Motor neuron (in vitro differentiated cells): ENCODE results near the gene CTNND1. TPM values are rescaled to one million over a fixed set of nuclear protein-coding genes. Genes with fewer than 3 reads are reported as not detected.

Source experiments
- ATAC-seq, 8 experiments: fragments of 200-7000 bp; cut with Tn5 transposase; replicated peaks in 6 of 8; 2 replicates each; pipeline ENCODE4 v1.8.0; 2021; ENCODE audit warnings: mild to moderate bottlenecking in 8 of 8, moderate library complexity in 8 of 8
- H3K27ac ChIP-seq, 2 donors: fragments of 250-450 bp; sonication (Bioruptor Pico); 2 replicates each; pipeline ENCODE4 v1.9.0; 2021; ENCODE audit warnings: antibody characterized with exemption in 2 of 2, mild to moderate bottlenecking in 2 of 2, moderate library complexity in 1 of 2
- H3K4me1 ChIP-seq, 2 donors: fragments of 250-450 bp; sonication (Bioruptor Pico); replicated peaks in 1 of 2; 2 replicates each; pipeline ENCODE4 v1.6.1; 2021; ENCODE audit warnings: antibody characterized with exemption in 2 of 2, mild to moderate bottlenecking in 2 of 2, moderate library complexity in 1 of 2
- H3K4me3 ChIP-seq, 5 donors: fragments of 250-450 bp; sonication (Bioruptor Pico); 2 replicates each; pipeline ENCODE4 v1.9.0; 2021; ENCODE audit warnings: antibody characterized with exemption in 5 of 5, mild to moderate bottlenecking in 5 of 5, moderate library complexity in 4 of 5
- WGBS, 10 experiments: fragments of 450-650 bp; shearing (Covaris generic); methylation state at CpG; one replicate each; pipeline ENCODE4 v1.0.0; 2022; 5-methylcytosine and 5-hydroxymethylcytosine counted together
- in situ Hi-C, 9 experiments: fragments of 400-800 bp; cut with MboI; loops; one replicate each; pipeline ENCODE4 v1.15.0; 2021; ENCODE audit warnings: low sequenced_read_pairs in 9 of 9, low pct_unique_long_range_greater_than_20kb in 2 of 9; ENCODE audit not compliant: unreplicated experiment in 9 of 9
- total RNA-seq, 8 experiments: library from RNA; unstranded; fragments of 300-600 nt; gene quantifications; 2 replicates each; pipeline versions ENCODE4 v1.2.3 to v1.2.4, GENCODE V29; 2022

CTNND1 gene
- total RNA-seq, 8 experiments from 2014 or later, result 59.5 to 166 (median 86.1) TPM

- no peak overlapping the region for H3K27ac ChIP-seq
- in situ Hi-C loops, result no loop called here
- 85 to 100% (median 94%) methylated on average over 1 to 3 of the region's 3 CpGs; no CpG with 5 or more reads in 1 of the 10 experiments for WGBS, 10 experiments
- peaks cover 15 to 19% of the 10 kb centered on the region in 2 donors for H3K4me1 ChIP-seq
- no peak overlapping the region for H3K4me3 ChIP-seq
- ATAC-seq, result no peak
Observed at GRCh38 chr11:57771365-57771764, 9.8 kb downstream of the CTNND1 start.

GRCh38 chr11:57772562-57772961, 11.0 kb downstream of the CTNND1 start:
- Histone ChIP-seq H3K4me1 (peaks cover 27% of the 10 kb centered on the region in 2 donors), H3K27ac (no peak overlapping the region), H3K4me3 (no peak overlapping the region)
- in situ Hi-C loops, result no loop called here
- WGBS, 10 experiments, result 64 to 95% (median 86%) methylated on average over 2 to 4 of the region's 4 CpGs; no CpG with 5 or more reads in 1 of the 10 experiments
- no peak for ATAC-seq

GRCh38 chr11:57773026-57773598, 11.5 kb downstream of the CTNND1 start:
- in situ Hi-C loops, result no loop called here
- peaks cover 32 to 33% of the 10 kb centered on the region in 2 donors for H3K4me1 ChIP-seq
- ATAC-seq, result no peak
- 56 to 100% (median 83%) methylated on average over 1 to 5 of the region's 5 CpGs; no CpG with 5 or more reads in 1 of the 10 experiments for WGBS, 10 experiments
- no peak overlapping the region for H3K4me3 ChIP-seq
- no peak overlapping the region for H3K27ac ChIP-seq

GRCh38 chr11:57775491-57775890, 13.9 kb downstream of the CTNND1 start:
- WGBS, 10 experiments, result 20 to 88% (median 62%) methylated on average over 1 to 5 of the region's 5 CpGs; no CpG with 5 or more reads in 1 of the 10 experiments
- ATAC-seq, result no peak
- Histone ChIP-seq H3K4me3 (no peak overlapping the region), H3K27ac (peak overlapping the region in 1 of 2 donors; percentile 68), H3K4me1 (peaks cover 46% of the 10 kb centered on the region in 2 donors)
- in situ Hi-C loops, result no loop called here

- Histone ChIP-seq H3K27ac (peak overlapping the region in 1 of 2 donors; percentile 68), H3K4me1 (peaks cover 46% of the 10 kb centered on the region in 2 donors), H3K4me3 (no peak overlapping the region)
- peak in 2 of 8 experiments; percentile 3 to 6 for ATAC-seq
- in situ Hi-C loops, result no loop called here
- WGBS, 10 experiments, result 20 to 100% (median 75%) methylated on average over 1 to 2 of the region's 3 CpGs; no CpG with 5 or more reads in 3 of the 10 experiments
Observed at GRCh38 chr11:57776031-57776521, 14.5 kb downstream of the CTNND1 start.

GRCh38 chr11:57776577-57777210, 15.1 kb downstream of the CTNND1 start:
- ATAC-seq, result no peak
- in situ Hi-C loops, result no loop called here
- Histone ChIP-seq H3K27ac (no peak overlapping the region), H3K4me3 (no peak overlapping the region), H3K4me1 (peaks cover 46 to 51% of the 10 kb centered on the region in 2 donors)
- WGBS, 10 experiments, result 0 to 80% (median 60%) methylated on average over 1 to 2 of the region's 2 CpGs; no CpG with 5 or more reads in 3 of the 10 experiments

GRCh38 chr11:57777969-57778317, 16.3 kb downstream of the CTNND1 start:
- peak overlapping the region in 1 of 5 donors; percentile 2 for H3K4me3 ChIP-seq
- ATAC-seq, result peak; percentile 6 to 27 (median 17)
- in situ Hi-C loops, result no loop called here

GRCh38 chr11:57778318-57779037, 16.9 kb downstream of the CTNND1 start:
- WGBS, 10 experiments, result 0 to 20% (median 2%) methylated on average over 1 to 5 of the region's 6 CpGs; no CpG with 5 or more reads in 2 of the 10 experiments
- peak overlapping the region in 2 of 5 donors; percentile 2 to 8 for H3K4me3 ChIP-seq
- H3K27ac ChIP-seq, result peak overlapping the region; percentile 47 to 64
- H3K4me1 ChIP-seq, result peaks cover 46 to 52% of the 10 kb centered on the region in 2 donors
- ATAC-seq, result peak; percentile 72 to 96 (median 94)
- in situ Hi-C loops, result no loop called here

More at GRCh38 chr11:57777969-57778317, 16.3 kb downstream of the CTNND1 start:
- Histone ChIP-seq H3K27ac (peak overlapping the region; percentile 47 to 64), H3K4me1 (peaks cover 46 to 52% of the 10 kb centered on the region in 2 donors)
- WGBS, 10 experiments, result 6 to 16% (median 11%) methylated on average over 2 to 3 of the region's 3 CpGs; no CpG with 5 or more reads in 5 of the 10 experiments

- in situ Hi-C loops, result no loop called here
- WGBS, 10 experiments, result 0 to 80% (median 63%) methylated on average over 1 of the region's 1 CpG; no CpG with 5 or more reads in 4 of the 10 experiments
- ATAC-seq, result peak in 4 of 8 experiments; percentile 5 to 46 (median 12)
- Histone ChIP-seq H3K27ac (peak overlapping the region; percentile 47 to 54), H3K4me3 (no peak overlapping the region), H3K4me1 (peaks cover 46 to 52% of the 10 kb centered on the region in 2 donors)
Observed at GRCh38 chr11:57779276-57779675, 17.7 kb downstream of the CTNND1 start.

- Histone ChIP-seq H3K4me1 (peaks cover 29 to 33% of the 10 kb centered on the region in 2 donors), H3K4me3 (no peak overlapping the region), H3K27ac (no peak overlapping the region)
- ATAC-seq, result no peak
- 63 to 100% (median 95%) methylated on average over 1 to 3 of the region's 3 CpGs for WGBS, 10 experiments
- in situ Hi-C loops, result no loop called here
Observed at GRCh38 chr11:57781529-57781943, 19.9 kb downstream of the CTNND1 start.

GRCh38 chr11:57785072-57785471, 23.5 kb downstream of the CTNND1 start:
- no peak overlapping the region for H3K4me3 ChIP-seq
- ATAC-seq, result no peak
- H3K27ac ChIP-seq, result no peak overlapping the region
- in situ Hi-C loops, result no loop called here
- WGBS, 10 experiments, result 82 to 100% (median 100%) methylated on average over 1 to 2 of the region's 2 CpGs; no CpG with 5 or more reads in 3 of the 10 experiments
- H3K4me1 ChIP-seq, result peaks cover 0 to 8% of the 10 kb centered on the region in 2 donors

- Histone ChIP-seq H3K4me3 (no peak overlapping the region), H3K27ac (no peak overlapping the region), H3K4me1 (peaks cover 0 to 6% of the 10 kb centered on the region in 2 donors)
- in situ Hi-C loops, result no loop called here
- ATAC-seq, result peak in 2 of 8 experiments; percentile 21 to 39
- 71 to 100% (median 88%) methylated on average over 1 to 4 of the region's 4 CpGs; no CpG with 5 or more reads in 1 of the 10 experiments for WGBS, 10 experiments
Observed at GRCh38 chr11:57786436-57786835, 24.8 kb downstream of the CTNND1 start.
